GM21723 (cell line): ENCODE measurements around the gene RASD2.

Source experiments
- ATAC-seq: cut with Tn5 transposase; IDR thresholded peaks from one replicate; pipeline ENCODE4 v1.9.1; 2021; ENCODE audit warnings: mild to moderate bottlenecking, moderate library complexity; ENCODE audit not compliant: unreplicated experiment

Gene RASD2

DNA sequence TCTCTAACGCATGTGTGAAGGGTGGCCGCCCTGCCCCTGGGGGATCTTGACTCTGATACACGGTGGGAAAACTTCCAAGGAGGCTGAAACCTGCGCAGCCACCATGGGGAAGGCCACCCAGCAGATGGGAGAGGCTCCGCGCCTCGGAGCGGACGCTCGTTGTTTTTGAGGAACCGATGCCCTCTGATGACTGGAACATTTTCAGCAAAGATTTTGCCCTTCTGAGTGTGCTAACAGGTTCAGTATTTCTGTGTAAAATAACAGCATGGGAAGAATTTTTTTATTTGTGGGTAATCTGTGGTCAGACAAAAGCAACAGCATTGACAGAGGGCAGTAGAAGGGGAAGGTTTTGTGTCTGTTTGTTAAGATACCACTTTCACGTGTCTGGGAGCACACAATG is 59.8 kb downstream of the RASD2 start:
- no peak for ATAC-seq

DNA sequence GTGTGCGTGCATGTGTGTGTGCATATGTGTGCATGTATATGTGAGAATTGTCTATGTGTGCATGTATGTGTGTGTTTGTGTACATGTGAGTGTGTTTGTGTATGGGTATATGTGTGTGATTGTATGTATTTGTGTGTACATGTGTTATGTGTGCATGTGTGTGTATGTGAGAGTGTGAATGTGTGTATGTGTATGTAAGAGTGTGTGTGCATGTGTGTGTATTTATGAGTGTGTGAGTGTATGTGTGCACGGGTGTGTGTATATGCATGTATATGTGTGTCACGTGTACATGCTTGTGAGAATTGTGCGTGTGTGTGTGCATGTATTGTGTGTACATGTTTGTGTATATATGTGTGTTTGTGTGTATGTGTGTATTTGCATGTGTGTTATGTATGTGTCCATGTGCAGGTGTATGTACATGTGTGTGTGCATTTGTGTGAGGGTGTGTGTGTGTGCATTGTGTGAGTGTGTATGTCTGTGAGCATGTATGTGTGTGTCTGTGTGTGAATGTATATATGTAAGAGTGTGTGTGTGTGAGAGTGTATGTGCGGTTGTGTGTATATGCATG is 60.5 kb downstream of the RASD2 start:
- no peak for ATAC-seq

DNA sequence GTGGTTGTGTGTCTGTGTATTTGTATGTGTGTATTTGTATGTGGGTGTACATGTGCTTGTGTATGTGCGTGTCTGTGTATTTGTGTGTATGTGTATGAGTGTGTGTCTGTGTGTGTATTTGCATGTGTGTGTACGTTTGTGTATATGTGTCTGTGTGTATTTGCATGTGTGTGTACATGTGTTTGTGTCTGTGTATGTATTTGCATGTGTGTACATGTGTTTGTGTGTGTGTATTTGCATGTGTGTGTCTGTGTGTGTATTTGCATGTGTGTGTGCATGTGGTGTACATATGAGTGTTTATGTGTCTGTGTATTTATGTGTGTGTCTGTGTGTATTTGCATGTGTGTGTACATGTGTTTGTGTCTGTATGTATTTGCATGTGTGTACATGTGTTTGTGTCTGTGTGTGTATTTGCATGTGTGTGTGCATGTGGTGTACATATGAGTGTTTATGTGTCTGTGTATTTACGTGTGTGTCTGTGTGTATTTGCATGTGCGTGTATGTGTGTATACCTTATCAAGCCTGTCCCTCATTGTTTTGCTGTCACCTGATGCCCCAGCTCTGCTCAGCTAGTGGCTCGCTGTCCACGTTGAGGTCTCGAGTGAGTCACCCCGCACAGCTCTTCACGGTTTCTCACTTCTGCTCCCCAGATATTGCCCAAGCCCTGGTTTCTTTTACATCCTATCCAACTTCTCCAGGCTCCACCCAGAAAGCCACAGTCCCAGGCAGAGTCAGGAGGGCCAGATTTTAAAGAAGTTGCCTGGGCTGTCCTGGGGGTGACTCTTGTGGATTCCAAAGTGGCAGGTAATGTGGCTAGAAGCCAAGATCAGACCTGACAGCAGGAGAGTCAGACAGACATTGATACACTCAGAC is 61.3 kb downstream of the RASD2 start:
- ATAC-seq = no peak
